ENCODE data around the gene OAF. TPM values are rescaled to one million over a fixed set of nuclear protein-coding genes. Genes with fewer than 3 reads are reported as not detected.

Gene OAF
- total RNA-seq, 1 experiment from 2014 or later = 25.0 TPM

DNA sequence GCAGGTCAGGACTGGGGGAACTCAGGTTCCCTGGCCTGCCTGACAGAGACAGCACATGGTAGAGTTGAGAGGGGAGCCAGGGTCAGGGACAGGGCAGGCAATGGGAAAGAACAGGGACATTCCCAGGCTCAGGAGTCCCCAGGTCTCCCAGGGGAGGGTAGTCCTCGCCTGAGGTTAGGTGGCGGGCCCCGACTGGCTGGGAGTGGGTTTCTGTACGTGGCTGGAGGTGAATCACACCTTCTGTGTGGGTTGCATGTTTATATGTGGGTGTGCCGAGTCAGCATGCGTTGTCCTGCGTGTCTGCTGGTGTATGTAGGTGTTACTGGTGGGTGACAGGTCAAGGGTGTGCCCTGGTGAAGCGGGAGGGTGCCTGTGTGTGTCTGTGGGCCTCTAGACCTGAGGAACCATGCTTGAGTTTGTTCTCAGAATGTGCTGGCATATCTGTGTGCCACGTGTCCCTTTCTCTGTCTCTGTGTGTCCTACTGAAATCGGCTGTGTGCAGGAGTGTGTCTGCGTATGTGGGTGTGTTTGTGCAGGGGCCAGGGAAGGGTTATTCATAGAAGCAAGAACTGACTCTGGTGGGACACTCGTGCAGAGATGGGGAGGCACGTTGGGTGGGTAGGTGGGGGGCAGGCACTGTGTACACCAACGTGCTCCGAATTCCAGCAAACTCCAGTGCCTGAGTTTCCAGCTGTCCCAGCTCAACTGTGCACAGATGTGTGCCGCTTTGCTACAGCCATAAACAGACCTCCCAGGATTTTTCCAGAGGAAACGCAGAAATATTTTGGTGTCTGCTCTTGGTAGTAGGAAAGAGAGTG is 23.8 kb upstream of the OAF start:
- ChIA-PET POLR2A (ENCODE audit: low non-redundant PET) (no interaction called here), CTCF (no interaction called here)
- Histone ChIP-seq H3K27me3 (replicated peaks; ENCODE audit: insufficient read depth, low read depth, low read length, poor library complexity) (no peaks in the 10 kb centered on the region), H3K4me3 (ENCODE audit: low read depth, low read length, poor library complexity, severe bottlenecking) (no peak overlapping the region), H3K4me1 (ENCODE audit: insufficient read depth, low read length, poor library complexity, severe bottlenecking) (peaks cover 19% of the 10 kb centered on the region), H3K9me3 (ENCODE audit: low read depth, low read length, poor library complexity, severe bottlenecking) (no peaks in the 10 kb centered on the region), H3K36me3 (ENCODE audit: insufficient read depth, low read length, poor library complexity, severe bottlenecking) (no peaks in the 10 kb centered on the region), H3K27ac (ENCODE audit: low read depth, low read length, poor library complexity, severe bottlenecking) (no peak overlapping the region)
- no peak for TF ChIP-seq EZH2 (IDR thresholded peaks at IDR 0.05; ENCODE audit: borderline replicate concordance, low read depth, low read length, poor library complexity, severe bottlenecking)
- TF ChIP-seq, protein P1, sequence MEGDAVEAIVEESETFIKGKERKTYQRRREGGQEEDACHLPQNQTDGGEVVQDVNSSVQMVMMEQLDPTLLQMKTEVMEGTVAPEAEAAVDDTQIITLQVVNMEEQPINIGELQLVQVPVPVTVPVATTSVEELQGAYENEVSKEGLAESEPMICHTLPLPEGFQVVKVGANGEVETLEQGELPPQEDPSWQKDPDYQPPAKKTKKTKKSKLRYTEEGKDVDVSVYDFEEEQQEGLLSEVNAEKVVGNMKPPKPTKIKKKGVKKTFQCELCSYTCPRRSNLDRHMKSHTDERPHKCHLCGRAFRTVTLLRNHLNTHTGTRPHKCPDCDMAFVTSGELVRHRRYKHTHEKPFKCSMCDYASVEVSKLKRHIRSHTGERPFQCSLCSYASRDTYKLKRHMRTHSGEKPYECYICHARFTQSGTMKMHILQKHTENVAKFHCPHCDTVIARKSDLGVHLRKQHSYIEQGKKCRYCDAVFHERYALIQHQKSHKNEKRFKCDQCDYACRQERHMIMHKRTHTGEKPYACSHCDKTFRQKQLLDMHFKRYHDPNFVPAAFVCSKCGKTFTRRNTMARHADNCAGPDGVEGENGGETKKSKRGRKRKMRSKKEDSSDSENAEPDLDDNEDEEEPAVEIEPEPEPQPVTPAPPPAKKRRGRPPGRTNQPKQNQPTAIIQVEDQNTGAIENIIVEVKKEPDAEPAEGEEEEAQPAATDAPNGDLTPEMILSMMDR (conservative IDR thresholded peaks at IDR 0.05; ENCODE audit: low read depth, low read length) = no peak
- no TSS peak for BruUV-seq (replicated peaks)
- no peak for DNase-seq (ENCODE audit: low spot score)
- intact Hi-C loops (cut with micrococcal nuclease; ENCODE audit: unreplicated experiment) = no loop called here

- Histone ChIP-seq H3K9me3 (ENCODE audit: low read depth, low read length, poor library complexity, severe bottlenecking) (no peaks in the 10 kb centered on the region), H3K27ac (ENCODE audit: low read depth, low read length, poor library complexity, severe bottlenecking) (no peak overlapping the region), H3K4me1 (ENCODE audit: insufficient read depth, low read length, poor library complexity, severe bottlenecking) (peaks cover 19% of the 10 kb centered on the region), H3K27me3 (replicated peaks; ENCODE audit: insufficient read depth, low read depth, low read length, poor library complexity) (no peaks in the 10 kb centered on the region), H3K4me3 (ENCODE audit: low read depth, low read length, poor library complexity, severe bottlenecking) (no peak overlapping the region), H3K36me3 (ENCODE audit: insufficient read depth, low read length, poor library complexity, severe bottlenecking) (no peaks in the 10 kb centered on the region)
- no TSS peak for BruUV-seq (replicated peaks)
- intact Hi-C loops (cut with micrococcal nuclease; ENCODE audit: unreplicated experiment) = no loop called here
- TF ChIP-seq, protein P1 (conservative IDR thresholded peaks at IDR 0.05; ENCODE audit: low read depth, low read length) = no peak
- no peak for TF ChIP-seq EZH2 (IDR thresholded peaks at IDR 0.05; ENCODE audit: borderline replicate concordance, low read depth, low read length, poor library complexity, severe bottlenecking)
- ChIA-PET CTCF (no interaction called here), POLR2A (ENCODE audit: low non-redundant PET) (no interaction called here)
- no peak for DNase-seq (ENCODE audit: low spot score)
Observed at GRCh38 chr11:120188371-120188770, 22.5 kb upstream of the OAF start.

DNA sequence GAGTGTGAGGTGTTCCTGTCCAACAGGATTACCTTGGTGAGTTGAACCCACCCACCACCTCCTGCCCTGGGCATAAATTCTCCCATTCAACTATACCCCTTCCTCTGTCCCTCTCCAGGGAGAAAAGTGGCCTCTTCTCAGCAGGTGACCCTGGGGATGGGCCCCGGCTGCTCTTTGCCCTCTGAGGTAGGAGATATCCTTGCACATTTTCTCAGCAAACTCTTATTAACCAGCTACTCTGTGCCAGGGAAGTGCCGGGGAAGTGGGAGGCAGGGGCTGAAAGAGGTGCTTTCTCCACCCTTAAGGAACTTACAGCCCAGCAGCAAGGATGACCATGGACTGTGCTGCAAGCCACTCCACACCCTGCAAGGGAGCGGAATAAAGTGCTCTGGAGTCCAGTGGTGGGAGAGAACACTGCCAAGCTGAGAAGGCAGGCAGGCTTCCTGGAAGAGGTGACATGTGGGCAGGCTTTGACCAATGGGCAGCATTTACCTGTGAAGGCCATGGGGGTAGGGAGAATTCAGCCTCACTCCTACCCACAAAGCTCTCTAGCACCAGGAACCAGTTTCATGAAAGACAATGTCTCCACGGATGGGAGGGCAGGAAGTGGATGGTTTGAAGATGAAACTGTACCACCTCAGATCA is 21.9 kb upstream of the OAF start:
- H3K27ac ChIP-seq (ENCODE audit: low read depth, low read length, poor library complexity, severe bottlenecking) = no peak overlapping the region
- no peaks in the 10 kb centered on the region for H3K36me3 ChIP-seq (ENCODE audit: insufficient read depth, low read length, poor library complexity, severe bottlenecking)
- no peak overlapping the region for H3K4me3 ChIP-seq (ENCODE audit: low read depth, low read length, poor library complexity, severe bottlenecking)
- TF ChIP-seq, protein P1 (conservative IDR thresholded peaks at IDR 0.05; ENCODE audit: low read depth, low read length) = no peak
- no peak for TF ChIP-seq EZH2 (IDR thresholded peaks at IDR 0.05; ENCODE audit: borderline replicate concordance, low read depth, low read length, poor library complexity, severe bottlenecking)
- ChIA-PET POLR2A (ENCODE audit: low non-redundant PET) (no interaction called here), CTCF (no interaction called here)
- no peaks in the 10 kb centered on the region for H3K9me3 ChIP-seq (ENCODE audit: low read depth, low read length, poor library complexity, severe bottlenecking)
- no peak for DNase-seq (ENCODE audit: low spot score)
- BruUV-seq (replicated peaks) = no TSS peak
- peaks cover 19% of the 10 kb centered on the region for H3K4me1 ChIP-seq (ENCODE audit: insufficient read depth, low read length, poor library complexity, severe bottlenecking)
- intact Hi-C loops (cut with micrococcal nuclease; ENCODE audit: unreplicated experiment) = no loop called here
- no peaks in the 10 kb centered on the region for H3K27me3 ChIP-seq (replicated peaks; ENCODE audit: insufficient read depth, low read depth, low read length, poor library complexity)

All from A673 (cell line).